MM.1S (cell line): ENCODE measurements around the gene LRRC75A.
"Not testable (repeated sequence)": the region's sequence is repeated elsewhere in the genome, so short reads cannot be mapped to it uniquely, and the experiment has no call there.

Source experiments
- DNase-seq: peaks from one replicate; pipeline ENCODE4 v3.0.0-alpha.2; 2015
- H2AFZ ChIP-seq: fragments of 300-600 bp; sonication (generic); 2 replicates; pipeline ENCODE4 v1.6.0; 2016; ENCODE audit warnings: antibody characterized with exemption, low read length
- H3F3A ChIP-seq: fragments of 300-600 bp; sonication (generic); 2 replicates; pipeline ENCODE4 v1.6.1; 2016; ENCODE audit warnings: mild to moderate bottlenecking, antibody characterized with exemption, low read length, moderate library complexity, mixed read lengths; ENCODE audit not compliant: insufficient read depth
- H3K27ac ChIP-seq: fragments of 300-600 bp; sonication (generic); 2 replicates; pipeline ENCODE4 v1.5.1; 2016; ENCODE audit warnings: mild to moderate bottlenecking, low read length
- H3K27me3 ChIP-seq: fragments of 300-600 bp; sonication (generic); replicated peaks from 2 replicates; pipeline ENCODE4 v1.6.0; 2016; ENCODE audit warnings: low read length; ENCODE audit not compliant: insufficient read depth
- H3K36me3 ChIP-seq: fragments of 300-600 bp; sonication (generic); replicated peaks from 2 replicates; pipeline ENCODE4 v1.6.1; 2016; ENCODE audit warnings: mild to moderate bottlenecking, low read length, mixed read lengths; ENCODE audit not compliant: insufficient read depth
- H3K4me1 ChIP-seq: fragments of 300-600 bp; sonication (generic); 2 replicates; pipeline ENCODE4 v1.6.1; 2016; ENCODE audit warnings: low read length, mixed read lengths
- H3K4me2 ChIP-seq: fragments of 300-600 bp; sonication (generic); 2 replicates; pipeline ENCODE4 v1.6.0; 2016; ENCODE audit warnings: low read depth, low read length
- H3K4me3 ChIP-seq: fragments of 300-600 bp; sonication (generic); 2 replicates; pipeline ENCODE4 v1.5.1; 2016; ENCODE audit warnings: low read length, mixed read lengths
- H3K79me2 ChIP-seq: fragments of 300-600 bp; sonication (generic); 2 replicates; pipeline ENCODE4 v1.6.1; 2016; ENCODE audit warnings: mixed run types, low read length, mixed read lengths
- H3K9ac ChIP-seq: fragments of 300-600 bp; sonication (generic); 2 replicates; pipeline ENCODE4 v1.6.1; 2016; ENCODE audit warnings: low read length, mixed read lengths
- H3K9me2 ChIP-seq: fragments of 300-600 bp; sonication (generic); replicated peaks from 2 replicates; pipeline ENCODE4 v1.6.1; 2016; ENCODE audit warnings: mild to moderate bottlenecking, low read length, mixed read lengths; ENCODE audit not compliant: insufficient read depth
- H3K9me3 ChIP-seq: fragments of 300-600 bp; sonication (generic); replicated peaks from 2 replicates; pipeline ENCODE4 v1.6.1; 2016; ENCODE audit warnings: mild to moderate bottlenecking, low read length, mixed read lengths; ENCODE audit not compliant: insufficient read depth
- H4K20me1 ChIP-seq: fragments of 300-600 bp; sonication (generic); 2 replicates; pipeline ENCODE4 v1.6.1; 2016; ENCODE audit warnings: mild to moderate bottlenecking, low read length, moderate library complexity, mixed read lengths; ENCODE audit not compliant: insufficient read depth
- CTCF ChIP-seq: fragments of 300-600 bp; sonication (generic); IDR thresholded peaks from 2 replicates; pipeline ENCODE4 v1.5.1; 2016; ENCODE audit warnings: antibody characterized with exemption, low read length, mixed read lengths
- EZH2 ChIP-seq: fragments of 300-600 bp; sonication (generic); optimal IDR thresholded peaks from 2 replicates; pipeline ENCODE3; 2017; ENCODE audit warnings: low read depth, mild to moderate bottlenecking, antibody characterized with exemption, low read length, mixed read lengths
- EZH2phosphoT487 ChIP-seq: fragments of 300-600 bp; sonication (generic); IDR thresholded peaks from 2 replicates; pipeline ENCODE4 v1.6.1; 2018; ENCODE audit warnings: antibody characterized with exemption, low read length

Gene LRRC75A

GRCh38 chr17:16398270-16399267 is 93.4 kb downstream of the LRRC75A start:
- H3K79me2 ChIP-seq, result no peaks in the 10 kb centered on the region
- no peaks in the 10 kb centered on the region for H3K9me2 ChIP-seq
- no peak overlapping the region for H3K27ac ChIP-seq
- H3K9ac ChIP-seq, result no peak overlapping the region
- no peak for DNase-seq
- no peaks in the 10 kb centered on the region for H3K4me1 ChIP-seq
- H3K4me3 ChIP-seq, result no peak overlapping the region
- no peaks in the 10 kb centered on the region for H3K36me3 ChIP-seq
- no peaks in the 10 kb centered on the region for H3K27me3 ChIP-seq
- H4K20me1 ChIP-seq, result no peaks in the 10 kb centered on the region
- H3K4me2 ChIP-seq, result no peak overlapping the region
- TF ChIP-seq EZH2, result no peak
- no peak for TF ChIP-seq CTCF
- no peak for TF ChIP-seq EZH2phosphoT487
- H3K9me3 ChIP-seq, result no peaks in the 10 kb centered on the region
- H2AFZ ChIP-seq, result no peak overlapping the region
- no peaks in the 10 kb centered on the region for H3F3A ChIP-seq

GRCh38 chr17:16396693-16397092 is 95.3 kb downstream of the LRRC75A start:
- not testable (repeated sequence) for H3K27me3 ChIP-seq, H4K20me1 ChIP-seq, H3K4me1 ChIP-seq, H3K9me2 ChIP-seq, H2AFZ ChIP-seq, H3K4me3 ChIP-seq, H3K9ac ChIP-seq, H3K36me3 ChIP-seq, DNase-seq, H3F3A ChIP-seq, H3K9me3 ChIP-seq, H3K4me2 ChIP-seq, H3K79me2 ChIP-seq, H3K27ac ChIP-seq

- DNase-seq, H3F3A ChIP-seq, H3K36me3 ChIP-seq, H3K9me2 ChIP-seq, H3K79me2 ChIP-seq, H3K9me3 ChIP-seq, H2AFZ ChIP-seq, H3K4me1 ChIP-seq, H3K27me3 ChIP-seq, H3K4me2 ChIP-seq, H3K27ac ChIP-seq, H3K9ac ChIP-seq, H4K20me1 ChIP-seq, H3K4me3 ChIP-seq: not testable (repeated sequence)
These were observed 96.1 kb downstream of the LRRC75A start for GRCh38 chr17:16395887-16396286.

GRCh38 chr17:16392491-16392890 is 99.5 kb downstream of the LRRC75A start:
- H3K36me3 ChIP-seq, DNase-seq, H3F3A ChIP-seq, H3K4me1 ChIP-seq, H3K27me3 ChIP-seq, H3K27ac ChIP-seq, H2AFZ ChIP-seq, H3K79me2 ChIP-seq, H4K20me1 ChIP-seq, H3K9me2 ChIP-seq, H3K9me3 ChIP-seq, H3K4me3 ChIP-seq, H3K4me2 ChIP-seq, H3K9ac ChIP-seq: not testable (repeated sequence)
